Naive thymus-derived CD4-positive, alpha-beta T cell (primary cell): ENCODE data around the gene PDE6G. TPM values are rescaled to one million over a fixed set of nuclear protein-coding genes. Genes with fewer than 3 reads are reported as not detected.
A peak's percentile ranks its signal among the peaks of the same experiment; 100 is the strongest.

ENCODE experiments used
- ATAC-seq: fragments of 150-1000 bp; cut with Tn5 transposase; 2 replicates; pipeline ENCODE4 v1.10.0; 2021; ENCODE audit warnings: mild to moderate bottlenecking, moderate library complexity
- CTCF ChIA-PET: fragments of 350-600 bp; sonication (Branson Sonifier 250); formaldehyde crosslinking; loops from one replicate; lab custom pipeline; 2021; ENCODE audit warnings: antibody characterized with exemption; lab: Charles Lee
- POLR2A ChIA-PET: fragments of 350-600 bp; sonication (Branson Sonifier 250); formaldehyde crosslinking; loops from one replicate; lab custom pipeline; 2021; ENCODE audit warnings: antibody characterized with exemption, inconsistent platforms; lab: Charles Lee
- DNase-seq, 9 donors: peaks; one replicate each; pipeline versions ENCODE4 v3.0.0 to v3.0.0-alpha.2; 2020 to 2022; ENCODE audit warnings: mixed read lengths in 1 of 9
- H3K27ac ChIP-seq: one replicate; pipeline ENCODE4 v1.7.0; 2013; ENCODE audit warnings: mild to moderate bottlenecking, low read depth, low read length, moderate library complexity
- H3K27me3 ChIP-seq, 2 donors: one replicate each; pipeline ENCODE4 v1.7.0; 2013; ENCODE audit warnings: low read length in 2 of 2, mild to moderate bottlenecking in 2 of 2, moderate library complexity in 2 of 2; ENCODE audit not compliant: control insufficient read depth in 2 of 2, insufficient read depth in 2 of 2
- H3K36me3 ChIP-seq, 3 experiments: 1 replicate in 2 of 3; 2 replicates in 1 of 3; pipeline ENCODE4 v1.7.0; 2013; ENCODE audit warnings: low read length in 3 of 3, mild to moderate bottlenecking in 3 of 3, moderate library complexity in 1 of 3; ENCODE audit not compliant: insufficient read depth in 3 of 3, control insufficient read depth in 2 of 3
- H3K4me1 ChIP-seq, 2 donors: one replicate each; pipeline ENCODE4 v1.7.0; 2013; ENCODE audit warnings: low read length in 2 of 2, mild to moderate bottlenecking in 2 of 2, moderate library complexity in 1 of 2; ENCODE audit not compliant: control insufficient read depth in 2 of 2, insufficient read depth in 2 of 2
- H3K4me3 ChIP-seq: 2 replicates; pipeline ENCODE4 v1.7.0; 2013; ENCODE audit warnings: mild to moderate bottlenecking, low read length
- H3K9me3 ChIP-seq, 3 experiments: 1 replicate in 2 of 3; 2 replicates in 1 of 3; pipeline ENCODE4 v1.7.0; 2013; ENCODE audit warnings: low read length in 3 of 3; ENCODE audit not compliant: control insufficient read depth in 2 of 3
- H3K27ac Mint-ChIP-seq, 9 donors: one replicate each; pipeline ENCODE4 v1.8.0; 2020 to 2022; ENCODE audit warnings: mixed read lengths in 9 of 9, mild to moderate bottlenecking in 8 of 9, moderate library complexity in 5 of 9, inconsistent platforms in 2 of 9
- H3K27me3 Mint-ChIP-seq, 5 donors: one replicate each; pipeline ENCODE4 v1.8.0; 2021 to 2022; ENCODE audit warnings: mixed read lengths in 5 of 5, mild to moderate bottlenecking in 1 of 5
- H3K36me3 Mint-ChIP-seq, 5 donors: one replicate each; pipeline ENCODE4 v1.8.0; 2020 to 2022; ENCODE audit warnings: mixed read lengths in 5 of 5, mild to moderate bottlenecking in 3 of 5, inconsistent platforms in 1 of 5
- H3K4me1 Mint-ChIP-seq, 7 donors: one replicate each; pipeline ENCODE4 v1.8.0; 2020 to 2022; ENCODE audit warnings: mixed read lengths in 7 of 7, mild to moderate bottlenecking in 3 of 7, inconsistent platforms in 1 of 7
- H3K4me3 Mint-ChIP-seq, 10 donors: one replicate each; pipeline ENCODE4 v1.8.0; 2020 to 2022; ENCODE audit warnings: mild to moderate bottlenecking in 10 of 10, mixed read lengths in 10 of 10, moderate library complexity in 6 of 10, inconsistent platforms in 2 of 10
- H3K9me3 Mint-ChIP-seq, 11 donors: one replicate each; pipeline ENCODE4 v1.8.0; 2020 to 2022; ENCODE audit warnings: mixed read lengths in 11 of 11, mild to moderate bottlenecking in 4 of 11, inconsistent platforms in 1 of 11, moderate library complexity in 1 of 11
- intact Hi-C, 2 donors: fragments of 100-400 bp; cut with micrococcal nuclease; formaldehyde crosslinking; loops; one replicate each; pipeline ENCODE4 v1.15.1; 2023
- polyA plus RNA-seq, 2 donors: library from polyadenylated mRNA; unstranded; fragments of 300-500 nt; fragmentation: Illumina TruSeq; gene quantifications; one replicate each; pipeline ENCODE4 v1.2.3, GENCODE V29; 2021
- total RNA-seq, 6 experiments: library from RNA in 5 of 6; stranded (reverse) in 5 of 6; gene quantifications; 1 replicate in 5 of 6; 2 replicates in 1 of 6; pipeline ENCODE4 v1.2.3 and lab custom pipeline; 2021 to 2026

Gene PDE6G
- total and polyA plus RNA-seq, 7 experiments from 2014 or later: 1.0 to 28.0 (median 2.0) TPM

- H3K4me3 ChIP-seq: peak within 1 kb of the TSS; percentile 86
- Mint-ChIP-seq H3K27me3 (no peaks in the 10 kb centered on the region), H3K36me3 (peaks cover 0 to 26% (median 3%) of the 10 kb centered on the region in 5 donors), H3K9me3 (peaks cover 0 to 2% (median 0%) of the 10 kb centered on the region in 11 donors), H3K27ac (peak within 1 kb of the TSS; percentile 84 to 97 (median 92)), H3K4me3 (peak within 1 kb of the TSS; percentile 88 to 99 (median 94)), H3K4me1 (peaks cover 17 to 62% (median 43%) of the 10 kb centered on the region in 7 donors)
- H3K36me3 ChIP-seq: peaks cover 4 to 41% (median 12%) of the 10 kb centered on the region in 3 experiments
- POLR2A ChIA-PET: interaction anchor here (0.9 to 3.0 kb wide), 7 partner anchors 17 to 225 kb away, joined by 3 to 26 read pairs (median 5); partner anchors contain the start of genes ANAPC11, ARL16, HGS and MRPL12
- H3K27ac ChIP-seq: peak within 1 kb of the TSS; percentile 93
- DNase-seq (peak; percentile 82 to 93 (median 89)), ATAC-seq (peak; percentile 94)
- H3K9me3 ChIP-seq: no peaks in the 10 kb centered on the region
- no peaks in the 10 kb centered on the region for H3K27me3 ChIP-seq
- H3K4me1 ChIP-seq: peaks cover 35 to 50% of the 10 kb centered on the region in 2 donors
- CTCF ChIA-PET: no interaction called here
- intact Hi-C loops: loop anchor here (1.0 to 5.0 kb wide), 8 partner anchors 16 to 196 kb away; partner anchors contain the start of genes ARL16 (in 2 of the 2), MRPL12 (in 2 of the 2), NPLOC4 (in 2 of the 2) and TSPAN10 (in 2 of the 2)
Observed at GRCh38 chr17:81666342-81667191, 10.2 kb upstream of the PDE6G start, which contains the start of the genes CCDC137 and OXLD1. CCDC137 (plus strand) TSS chr17:81666737; CDS start chr17:81666767, 30 bp downstream. OXLD1 (minus strand) TSS chr17:81666605; CDS start chr17:81666577, 28 bp downstream.

GRCh38 chr17:81666092-81666341, 9.7 kb upstream of the PDE6G start:
- ChIA-PET CTCF (interaction anchor here (0.5 kb wide), 1 partner anchor 214 kb away, joined by 3 read pairs; no protein-coding TSS in a partner anchor), POLR2A (interaction anchor here (0.7 to 3.0 kb wide), 9 partner anchors 9 to 226 kb away, joined by 3 to 26 read pairs (median 3); partner anchors contain the start of genes ANAPC11, ARL16, HGS and MRPL12)
- Histone ChIP-seq H3K9me3 (no peaks in the 10 kb centered on the region), H3K27ac (peak overlapping the region; percentile 93), H3K4me1 (peaks cover 35 to 50% of the 10 kb centered on the region in 2 donors), H3K4me3 (peak overlapping the region; percentile 86), H3K27me3 (no peaks in the 10 kb centered on the region), H3K36me3 (peaks cover 4 to 35% (median 9%) of the 10 kb centered on the region in 3 experiments)
- ATAC-seq (no peak), DNase-seq (no peak)
- Mint-ChIP-seq H3K4me3 (peak overlapping the region; percentile 88 to 99 (median 94)), H3K27ac (peak overlapping the region; percentile 84 to 97 (median 92)), H3K4me1 (peaks cover 17 to 64% (median 43%) of the 10 kb centered on the region in 7 donors), H3K9me3 (peaks cover 0 to 2% (median 0%) of the 10 kb centered on the region in 11 donors), H3K36me3 (peaks cover 0 to 23% (median 3%) of the 10 kb centered on the region in 5 donors), H3K27me3 (no peaks in the 10 kb centered on the region)
- intact Hi-C loops: loop anchor here (1.0 to 5.0 kb wide), 8 partner anchors 17 to 196 kb away; partner anchors contain the start of genes ARL16 (in 2 of the 2), MRPL12 (in 2 of the 2), NPLOC4 (in 2 of the 2) and TSPAN10 (in 2 of the 2)

GRCh38 chr17:81665205-81666091, 9.1 kb upstream of the PDE6G start:
- peaks cover 17 to 68% (median 43%) of the 10 kb centered on the region in 7 donors for H3K4me1 Mint-ChIP-seq
- POLR2A ChIA-PET: interaction anchor here (0.7 to 3.0 kb wide), 9 partner anchors 8 to 227 kb away, joined by 3 to 26 read pairs (median 3); partner anchors contain the start of genes ANAPC11, ARL16, HGS and MRPL12

DNA sequence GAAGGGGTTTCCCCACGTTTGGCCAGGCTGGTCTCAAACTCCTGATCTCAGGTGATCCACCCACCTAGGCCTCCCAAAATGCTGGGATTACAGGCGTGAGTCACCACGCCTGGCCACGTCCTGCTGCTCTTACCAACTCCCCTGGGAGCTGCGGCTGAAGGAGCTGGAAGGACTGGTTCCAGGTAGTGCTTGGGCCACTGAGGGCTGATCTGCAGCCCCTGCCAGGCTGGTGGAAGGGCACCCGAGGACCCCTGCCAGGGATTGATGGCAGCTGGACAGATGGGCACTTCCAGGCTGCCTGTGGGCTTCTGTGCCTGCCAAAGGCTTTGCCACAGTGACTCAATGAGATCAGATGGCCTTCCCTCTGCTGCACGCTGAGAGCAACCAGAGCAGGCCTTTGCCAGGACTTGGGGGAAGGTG, 7.7 kb upstream of the PDE6G start:
- intact Hi-C loops: no loop called here
- Histone ChIP-seq H3K27me3 (no peaks in the 10 kb centered on the region), H3K4me3 (no peak overlapping the region), H3K9me3 (no peaks in the 10 kb centered on the region), H3K4me1 (peaks cover 35 to 50% of the 10 kb centered on the region in 2 donors), H3K36me3 (peaks cover 0 to 17% (median 3%) of the 10 kb centered on the region in 3 experiments), H3K27ac (peak overlapping the region; percentile 28)
- H3K27ac Mint-ChIP-seq: peak overlapping the region in 4 of 9 donors; percentile 38 to 93 (median 52)
- H3K4me3 Mint-ChIP-seq: peak overlapping the region in 4 of 10 donors; percentile 21 to 81 (median 40)
- no peaks in the 10 kb centered on the region for H3K9me3 Mint-ChIP-seq
- peaks cover 0 to 23% (median 0%) of the 10 kb centered on the region in 5 donors for H3K36me3 Mint-ChIP-seq
- peaks cover 17 to 68% (median 42%) of the 10 kb centered on the region in 7 donors for H3K4me1 Mint-ChIP-seq
- DNase-seq (no peak), ATAC-seq (no peak)
- ChIA-PET POLR2A (interaction anchor here (1.0 to 2.7 kb wide), 7 partner anchors 12 to 151 kb away, joined by 3 to 12 read pairs (median 4); partner anchors contain the start of genes ACTG1, ARL16, FAAP100 and HGS), CTCF (no interaction called here)
- H3K27me3 Mint-ChIP-seq: no peaks in the 10 kb centered on the region

More at GRCh38 chr17:81665205-81666091, 9.1 kb upstream of the PDE6G start:
- Histone ChIP-seq H3K27ac (peak overlapping the region; percentile 93), H3K27me3 (no peaks in the 10 kb centered on the region), H3K4me1 (peaks cover 35 to 50% of the 10 kb centered on the region in 2 donors), H3K4me3 (peak overlapping the region; percentile 86), H3K36me3 (peaks cover 2 to 31% (median 7%) of the 10 kb centered on the region in 3 experiments), H3K9me3 (no peaks in the 10 kb centered on the region)
- Mint-ChIP-seq H3K9me3 (peaks cover 0 to 2% (median 0%) of the 10 kb centered on the region in 11 donors), H3K4me3 (peak overlapping the region; percentile 88 to 99 (median 94)), H3K27me3 (no peaks in the 10 kb centered on the region), H3K27ac (peak overlapping the region; percentile 84 to 97 (median 92)), H3K36me3 (peaks cover 0 to 23% (median 3%) of the 10 kb centered on the region in 5 donors)
- DNase-seq (peak in 5 of 9 donors; percentile 19 to 56 (median 29)), ATAC-seq (no peak)
- CTCF ChIA-PET: interaction anchor here (0.5 kb wide), 1 partner anchor 215 kb away, joined by 3 read pairs; no protein-coding TSS in a partner anchor
- intact Hi-C loops: loop anchor here (1.0 to 5.0 kb wide), 8 partner anchors 17 to 197 kb away; partner anchors contain the start of genes ARL16 (in 2 of the 2), MRPL12 (in 2 of the 2), NPLOC4 (in 2 of the 2) and TSPAN10 (in 2 of the 2)

DNA sequence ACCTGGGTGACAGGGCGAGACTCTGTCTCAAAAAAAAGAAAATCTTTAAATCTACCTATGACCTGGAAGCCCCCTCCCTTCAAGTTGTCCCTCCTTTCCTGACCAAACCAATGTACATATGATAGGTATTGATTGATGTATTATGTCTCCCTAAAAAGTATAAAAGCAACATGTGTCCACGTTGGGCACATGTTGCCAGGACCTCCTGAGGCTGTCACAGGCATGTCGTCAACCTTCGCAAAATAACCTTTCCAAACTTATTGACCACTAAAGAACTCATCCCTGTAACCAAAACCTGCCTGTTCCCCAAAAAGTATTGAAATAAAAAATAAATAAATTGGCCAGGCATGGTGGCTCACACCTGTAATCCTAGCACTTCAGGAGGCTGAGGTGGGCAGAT, 5.7 kb upstream of the PDE6G start:
- Mint-ChIP-seq H3K9me3 (no peaks in the 10 kb centered on the region), H3K4me3 (peak overlapping the region in 1 of 10 donors; percentile 81), H3K27me3 (no peaks in the 10 kb centered on the region), H3K27ac (peak overlapping the region in 6 of 9 donors; percentile 20 to 93 (median 91)), H3K4me1 (peaks cover 7 to 56% (median 31%) of the 10 kb centered on the region in 7 donors), H3K36me3 (peaks cover 0 to 13% (median 0%) of the 10 kb centered on the region in 5 donors)
- ChIA-PET POLR2A (interaction anchor here (0.6 to 2.7 kb wide), 7 partner anchors 9 to 271 kb away, joined by 3 to 12 read pairs (median 6); partner anchors contain the start of genes ARL16, FAAP100, HGS and MRPL12), CTCF (interaction anchor here (1.3 kb wide), 1 partner anchor 17 kb away, joined by 3 read pairs; no protein-coding TSS in a partner anchor)
- intact Hi-C loops: no loop called here
- no peak overlapping the region for H3K4me3 ChIP-seq
- H3K9me3 ChIP-seq: no peaks in the 10 kb centered on the region
- DNase-seq (no peak), ATAC-seq (no peak)
- H3K4me1 ChIP-seq: peaks cover 27 to 34% of the 10 kb centered on the region in 2 donors
- H3K36me3 ChIP-seq: peaks cover 0 to 16% (median 3%) of the 10 kb centered on the region in 3 experiments
- H3K27me3 ChIP-seq: no peaks in the 10 kb centered on the region
- H3K27ac ChIP-seq: peak overlapping the region; percentile 50
